NCI-H2196 (cell line): ENCODE measurements around the gene ERF.

Source experiments
- DNase-seq: peaks from one replicate; lab custom pipeline; 2025; ENCODE audit not compliant: unreplicated experiment; lab: John Stamatoyannopoulos, UW

Gene ERF

GRCh38 chr19:42242512-42243409 lies 12.2 kb downstream of the ERF start, which contains the start of gene GSK3A:
GSK3A (minus strand) TSS chr19:42242602; CDS start chr19:42242465, 137 bp downstream.
- DNase-seq: peak; percentile 100

GRCh38 chr19:42242069-42242511 lies 12.8 kb downstream of the ERF start:
- DNase-seq: no peak

GRCh38 chr19:42241279-42241678 lies 13.6 kb downstream of the ERF start:
- DNase-seq: no peak

GRCh38 chr19:42239544-42240220 lies 15.2 kb downstream of the ERF start:
- no peak for DNase-seq

GRCh38 chr19:42235181-42235580 lies 19.7 kb downstream of the ERF start:
- no peak for DNase-seq

GRCh38 chr19:42234364-42234763 lies 20.6 kb downstream of the ERF start:
- DNase-seq: no peak

GRCh38 chr19:42233678-42234292 lies 21.1 kb downstream of the ERF start:
- no peak for DNase-seq

- peak; percentile 20 for DNase-seq
Measured at GRCh38 chr19:42233106-42233505, 21.8 kb downstream of the ERF start.

GRCh38 chr19:42232435-42232834 lies 22.5 kb downstream of the ERF start:
- DNase-seq: no peak

- DNase-seq: no peak
Measured at GRCh38 chr19:42230571-42230970, 24.4 kb downstream of the ERF start.

- DNase-seq: no peak
Measured at GRCh38 chr19:42229855-42230351, 25.0 kb downstream of the ERF start.

- no peak for DNase-seq
Measured at GRCh38 chr19:42229301-42229854, 25.6 kb downstream of the ERF start.

GRCh38 chr19:42228641-42229040 lies 26.3 kb downstream of the ERF start:
- no peak for DNase-seq

GRCh38 chr19:42226886-42227285 lies 28.0 kb downstream of the ERF start:
- no peak for DNase-seq

GRCh38 chr19:42225718-42226292 lies 29.1 kb downstream of the ERF start:
- no peak for DNase-seq

GRCh38 chr19:42224940-42225717 lies 29.8 kb downstream of the ERF start:
- no peak for DNase-seq

GRCh38 chr19:42220751-42221097 lies 34.2 kb downstream of the ERF start:
- DNase-seq: no peak

- DNase-seq: peak; percentile 98
Measured at GRCh38 chr19:42219812-42220750, 34.8 kb downstream of the ERF start, which contains the start of gene ZNF526. ZNF526 (plus strand) TSS chr19:42220312; CDS start chr19:42224404, 4,092 bp downstream.
